ENCODE results near the gene ANKRD20A1.
"Not testable (repeated sequence)": the region's sequence is repeated elsewhere in the genome, so short reads cannot be mapped to it uniquely, and the experiment has no call there.

Gene ANKRD20A1

DNA sequence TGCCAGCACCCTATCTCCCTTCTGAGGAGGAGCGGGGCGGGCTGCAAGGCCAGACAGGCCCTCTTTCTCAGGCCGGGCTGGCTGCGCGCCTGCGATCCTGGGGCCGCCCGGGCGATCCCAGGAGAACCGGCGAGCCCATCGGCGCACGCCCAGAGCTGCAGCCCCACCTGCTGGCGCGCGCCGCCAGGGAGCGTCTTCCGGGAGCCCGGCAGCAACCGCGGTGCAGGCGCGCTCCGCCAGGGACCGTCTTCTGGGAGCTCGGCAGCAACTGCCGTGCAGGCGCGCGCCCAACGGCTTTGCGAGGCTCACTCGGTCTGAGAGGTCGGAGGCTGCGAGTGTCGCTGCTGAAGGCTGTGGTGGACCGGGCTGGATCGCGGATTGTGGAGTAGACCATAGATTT lies at the start of gene ANKRD20A1:
TSS of gene ANKRD20A1 (plus strand) at position 61 of the 400 bp plus-strand sequence. CDS start 496 bp downstream, outside the sequence.
- DNase-seq (ENCODE audit: low spot score): not testable (repeated sequence)

DNA sequence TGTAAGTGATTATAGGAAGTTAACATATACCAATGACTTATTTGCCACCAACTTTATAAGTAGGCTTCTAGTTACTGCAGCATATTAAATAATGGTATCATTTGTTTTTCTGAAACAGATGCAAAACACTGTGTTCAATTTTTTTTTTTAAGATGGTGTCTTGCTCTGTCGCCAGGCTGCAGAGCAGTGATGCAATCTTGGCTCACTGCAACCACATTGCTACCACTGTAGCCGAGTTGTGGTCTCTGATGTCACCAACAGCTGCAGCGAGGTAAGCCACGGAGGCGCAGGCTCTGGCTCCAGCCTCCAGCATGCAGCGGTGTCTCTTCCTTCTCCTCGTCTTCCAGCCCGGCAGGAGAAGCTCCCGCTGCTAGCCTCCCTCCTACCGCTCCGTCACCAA lies 26.6 kb upstream of the ANKRD20A1 start:
- DNase-seq (ENCODE audit: low spot score): peak; percentile 19
